LNCaP clone FGC (cell line): ENCODE results near the gene RAB39A.
"Not testable (repeated sequence)": the region's sequence is repeated elsewhere in the genome, so short reads cannot be mapped to it uniquely, and the experiment has no call there.

Experiments
- DNase-seq: peaks from one replicate; pipeline ENCODE4 v3.0.0-alpha.2; 2011; ENCODE audit warnings: low read depth
- H3K4me3 ChIP-seq: 2 replicates; pipeline ENCODE4 v1.5.1; 2011; ENCODE audit warnings: mild to moderate bottlenecking, low read depth, low read length, control low read depth
- TF ChIP-seq, protein P1 (sequence below): IDR thresholded peaks from 2 replicates; pipeline ENCODE4 v1.5.1; 2012; ENCODE audit warnings: mild to moderate bottlenecking; ENCODE audit not compliant: control insufficient read depth, insufficient read depth; ENCODE audit errors: extremely low read depth

Gene RAB39A

DNA sequence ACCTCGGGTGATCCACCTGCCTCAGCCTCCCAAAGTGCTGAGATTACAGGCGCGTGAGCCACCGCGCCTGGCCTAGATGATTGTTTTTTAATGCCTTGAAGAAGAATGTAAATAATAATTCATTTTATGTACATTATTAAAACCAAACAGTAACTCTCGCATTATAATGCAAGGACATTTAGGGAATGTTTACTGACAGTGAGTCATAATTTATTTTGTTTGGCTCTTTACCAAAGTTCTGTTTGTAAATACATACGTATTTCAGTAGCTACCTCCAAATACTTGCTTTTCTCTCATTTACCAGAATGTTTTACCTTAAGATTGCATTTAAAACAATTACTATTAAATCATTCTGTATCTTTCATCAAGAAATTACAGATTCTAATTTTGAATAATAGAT, 3.0 kb downstream of the RAB39A start:
- peak; percentile 63 for DNase-seq
- TF ChIP-seq, protein P1, sequence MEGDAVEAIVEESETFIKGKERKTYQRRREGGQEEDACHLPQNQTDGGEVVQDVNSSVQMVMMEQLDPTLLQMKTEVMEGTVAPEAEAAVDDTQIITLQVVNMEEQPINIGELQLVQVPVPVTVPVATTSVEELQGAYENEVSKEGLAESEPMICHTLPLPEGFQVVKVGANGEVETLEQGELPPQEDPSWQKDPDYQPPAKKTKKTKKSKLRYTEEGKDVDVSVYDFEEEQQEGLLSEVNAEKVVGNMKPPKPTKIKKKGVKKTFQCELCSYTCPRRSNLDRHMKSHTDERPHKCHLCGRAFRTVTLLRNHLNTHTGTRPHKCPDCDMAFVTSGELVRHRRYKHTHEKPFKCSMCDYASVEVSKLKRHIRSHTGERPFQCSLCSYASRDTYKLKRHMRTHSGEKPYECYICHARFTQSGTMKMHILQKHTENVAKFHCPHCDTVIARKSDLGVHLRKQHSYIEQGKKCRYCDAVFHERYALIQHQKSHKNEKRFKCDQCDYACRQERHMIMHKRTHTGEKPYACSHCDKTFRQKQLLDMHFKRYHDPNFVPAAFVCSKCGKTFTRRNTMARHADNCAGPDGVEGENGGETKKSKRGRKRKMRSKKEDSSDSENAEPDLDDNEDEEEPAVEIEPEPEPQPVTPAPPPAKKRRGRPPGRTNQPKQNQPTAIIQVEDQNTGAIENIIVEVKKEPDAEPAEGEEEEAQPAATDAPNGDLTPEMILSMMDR, result no peak
- no peak overlapping the region for H3K4me3 ChIP-seq

DNA sequence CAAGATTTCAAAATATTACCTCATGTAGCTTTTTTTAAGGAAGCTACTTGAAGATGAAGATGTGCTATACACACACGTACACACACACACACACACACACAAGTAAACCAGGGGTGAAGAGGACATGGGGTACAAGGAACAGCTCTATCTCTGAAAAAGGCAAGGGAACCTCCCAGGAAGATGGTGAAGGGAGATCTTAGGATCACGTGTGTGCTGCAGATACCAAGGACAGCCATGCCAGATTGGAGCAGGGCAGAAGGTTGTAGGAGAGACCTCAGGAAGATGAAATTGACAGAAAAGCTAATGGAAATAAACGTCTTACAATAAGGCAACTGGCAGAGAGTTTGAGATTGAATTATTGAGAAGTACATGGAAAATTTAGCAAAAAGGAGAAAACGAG, 19.7 kb downstream of the RAB39A start:
- TF ChIP-seq, protein P1, result no peak
- H3K4me3 ChIP-seq, result no peak overlapping the region
- no peak for DNase-seq

DNA sequence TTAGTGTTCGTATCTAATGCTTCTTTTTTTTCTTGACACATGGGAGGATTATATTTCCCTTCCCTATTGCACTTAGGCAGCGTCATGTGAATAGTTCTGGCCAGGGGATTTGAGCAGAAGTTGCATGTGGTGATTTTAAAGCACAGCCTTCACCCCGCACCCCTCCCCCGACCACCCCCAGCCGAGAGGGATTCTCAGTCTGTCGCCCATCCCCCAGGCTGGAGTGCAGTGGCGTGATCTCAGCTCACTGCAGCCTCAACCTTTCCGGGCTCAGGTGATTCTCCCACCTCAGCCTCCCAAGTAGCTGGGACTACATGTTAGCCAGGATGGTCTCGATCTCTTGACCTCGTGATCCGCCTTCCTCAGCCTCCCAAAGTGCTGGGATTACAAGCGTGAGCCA, 20.1 kb downstream of the RAB39A start:
- not testable (repeated sequence) for DNase-seq, H3K4me3 ChIP-seq

DNA sequence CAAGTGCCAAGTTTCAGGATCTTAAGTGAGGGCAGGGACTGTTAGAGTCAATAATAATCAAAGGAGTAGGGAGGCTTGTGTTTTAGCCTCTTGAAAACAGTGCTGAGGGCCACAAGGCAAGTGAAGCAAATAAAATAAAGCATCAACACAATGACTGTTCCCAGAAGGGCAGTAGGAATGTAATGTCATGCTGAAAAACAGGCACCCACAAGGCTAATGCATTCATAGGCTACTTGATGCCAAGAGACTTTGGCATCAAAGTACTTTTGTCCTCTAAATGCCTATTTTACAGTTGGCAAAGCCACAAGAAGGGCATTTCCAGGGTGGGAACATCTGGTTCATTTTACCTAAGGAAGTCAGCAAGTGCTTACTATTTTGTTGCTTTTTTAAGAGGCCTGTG, 22.9 kb downstream of the RAB39A start:
- TF ChIP-seq, protein P1, result no peak
- H3K4me3 ChIP-seq, result no peak overlapping the region
- no peak for DNase-seq

DNA sequence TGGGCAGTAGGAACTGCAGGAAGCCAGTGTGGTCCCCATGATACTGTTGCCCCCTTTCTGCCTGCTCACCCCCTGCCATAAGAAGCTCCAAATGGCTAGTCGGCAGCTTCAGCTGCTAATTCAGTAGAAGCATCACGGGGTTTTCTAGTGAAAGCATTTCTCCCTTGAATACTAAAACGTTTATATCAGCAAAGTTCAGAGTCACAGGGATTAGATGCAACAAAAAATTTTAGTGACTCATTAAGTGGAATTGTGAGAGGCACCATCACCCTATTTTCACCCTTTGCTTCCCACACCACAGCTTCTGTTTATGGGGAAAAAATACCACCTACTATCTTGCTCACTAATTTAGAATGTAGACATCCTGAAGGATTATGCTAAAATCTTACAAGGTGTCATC, 25.2 kb downstream of the RAB39A start:
- TF ChIP-seq, protein P1, result no peak
- DNase-seq, result no peak
- no peak overlapping the region for H3K4me3 ChIP-seq

DNA sequence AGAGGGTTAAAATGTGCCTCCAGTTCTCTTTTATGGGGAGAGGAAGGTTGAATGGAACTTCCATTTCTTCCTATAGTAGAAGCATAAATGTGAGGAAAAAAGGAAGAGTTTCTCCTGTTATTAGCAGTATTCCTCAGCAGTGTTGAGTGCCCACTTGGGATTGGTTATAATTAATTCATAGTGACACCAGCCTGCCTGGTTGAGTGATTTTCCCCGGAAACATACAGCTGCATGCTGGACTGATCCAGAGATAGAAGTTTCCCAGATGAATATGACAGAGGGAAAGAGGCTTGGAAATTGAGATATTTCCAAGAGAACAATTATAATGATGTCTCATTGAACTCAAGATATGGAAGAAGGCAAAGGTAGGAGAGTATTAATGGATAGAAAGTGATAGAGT, 28.3 kb downstream of the RAB39A start:
- H3K4me3 ChIP-seq, result no peak overlapping the region
- TF ChIP-seq, protein P1, result no peak
- no peak for DNase-seq

DNA sequence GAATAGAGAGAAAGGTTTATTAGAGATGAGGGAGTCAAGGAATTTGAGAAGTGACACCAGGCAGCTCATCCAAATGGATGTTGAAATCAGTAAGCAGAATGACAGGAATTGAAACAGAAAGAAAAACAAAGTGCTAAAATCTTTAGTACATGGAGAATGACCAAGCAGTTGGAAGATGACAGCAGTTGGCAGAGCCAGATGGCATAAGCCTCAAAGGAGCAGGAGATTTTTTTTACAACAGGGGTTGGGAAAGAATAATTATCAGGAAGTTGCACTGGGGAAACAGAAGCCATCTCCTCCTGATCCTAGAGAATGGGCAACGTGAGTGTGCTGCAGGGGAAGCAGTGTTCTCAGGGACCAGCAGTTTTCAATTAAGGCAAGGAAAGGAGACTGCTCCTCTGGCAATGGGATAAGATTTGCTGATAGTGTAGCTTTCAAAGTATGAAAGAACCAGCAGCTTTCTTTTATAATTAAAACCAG, 28.9 kb downstream of the RAB39A start:
- H3K4me3 ChIP-seq, result no peak overlapping the region
- TF ChIP-seq, protein P1, result no peak
- no peak for DNase-seq

DNA sequence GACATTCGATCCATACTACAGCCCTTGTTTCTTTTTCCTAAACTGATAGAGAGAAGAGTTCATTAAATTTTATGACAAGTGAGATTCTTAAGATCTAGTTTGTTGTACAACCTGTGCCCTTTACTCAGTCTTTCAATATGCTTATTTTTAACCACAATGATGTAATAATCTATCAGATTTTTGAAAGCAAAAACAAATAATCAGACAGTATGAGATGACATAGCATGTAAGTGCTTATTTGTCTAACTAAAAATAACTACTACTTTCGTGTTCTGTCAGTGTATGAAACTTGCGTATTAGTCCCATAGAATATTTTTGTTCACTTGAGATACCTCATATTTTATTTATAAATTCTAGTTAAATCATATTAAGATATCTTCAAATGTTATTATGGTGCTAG, 33.2 kb downstream of the RAB39A start:
- no peak overlapping the region for H3K4me3 ChIP-seq
- TF ChIP-seq, protein P1, result no peak
- no peak for DNase-seq
